Measurements from ENCODE around the gene TPM4.
"Not testable (repeated sequence)": the region's sequence is repeated elsewhere in the genome, so short reads cannot be mapped to it uniquely, and the experiment has no call there.

The TPM4 gene

GRCh38 chr19:16095071-16095571, 18.8 kb downstream of the TPM4 start:
- CTCF ChIA-PET: interaction anchor here (0.8 to 4.7 kb wide), 6 partner anchors 8 to 91 kb away, joined by 3 to 27 read pairs (median 8); partner anchors contain the start of genes FAM32A and RAB8A
- POLR2A ChIA-PET: interaction anchor here (0.9 to 2.2 kb wide), 4 partner anchors 9 to 20 kb away, joined by 6 to 15 read pairs (median 8); partner anchors contain the start of gene TPM4
- TF ChIP-seq CTCF (IDR thresholded peaks at IDR 0.05; ENCODE audit: insufficient read depth, low read length, missing control alignments): no peak
- no peak overlapping the region for H3K4me3 ChIP-seq (ENCODE audit: low read depth, low read length)
- no peak for DNase-seq (ENCODE audit: low read depth, low spot score)

GRCh38 chr19:16096280-16096855, 20.1 kb downstream of the TPM4 start:
- DNase-seq (ENCODE audit: low read depth, low spot score): no peak
- no peak for TF ChIP-seq CTCF (IDR thresholded peaks at IDR 0.05; ENCODE audit: insufficient read depth, low read length, missing control alignments)
- no peak overlapping the region for H3K4me3 ChIP-seq (ENCODE audit: low read depth, low read length)
- CTCF ChIA-PET: interaction anchor here (0.7 to 4.7 kb wide), 6 partner anchors 10 to 287 kb away, joined by 3 to 27 read pairs (median 7); partner anchors contain the start of gene RAB8A
- POLR2A ChIA-PET: interaction anchor here (0.6 to 1.5 kb wide), 2 partner anchors 13 to 34 kb away, joined by 3 read pairs; no protein-coding TSS in a partner anchor

GRCh38 chr19:16098416-16098768, 22.1 kb downstream of the TPM4 start:
- no peak for DNase-seq (ENCODE audit: low read depth, low spot score)
- ChIA-PET CTCF (interaction anchor here (1.6 to 2.9 kb wide), 2 partner anchors 13 to 57 kb away, joined by 4 to 13 read pairs; no protein-coding TSS in a partner anchor), POLR2A (interaction anchor here (0.9 to 1.1 kb wide), 2 partner anchors 13 to 22 kb away, joined by 3 read pairs; partner anchors contain the start of gene TPM4)
- TF ChIP-seq CTCF (IDR thresholded peaks at IDR 0.05; ENCODE audit: insufficient read depth, low read length, missing control alignments): no peak
- no peak overlapping the region for H3K4me3 ChIP-seq (ENCODE audit: low read depth, low read length)

GRCh38 chr19:16098821-16099220, 22.5 kb downstream of the TPM4 start:
- TF ChIP-seq CTCF (IDR thresholded peaks at IDR 0.05; ENCODE audit: insufficient read depth, low read length, missing control alignments): no peak
- POLR2A ChIA-PET: interaction anchor here (0.9 to 1.1 kb wide), 2 partner anchors 14 to 23 kb away, joined by 3 read pairs; partner anchors contain the start of gene TPM4
- H3K4me3 ChIP-seq (ENCODE audit: low read depth, low read length): no peak overlapping the region
- CTCF ChIA-PET: interaction anchor here (1.6 to 2.9 kb wide), 2 partner anchors 12 to 58 kb away, joined by 4 to 13 read pairs; no protein-coding TSS in a partner anchor
- no peak for DNase-seq (ENCODE audit: low read depth, low spot score)

- not testable (repeated sequence) for DNase-seq (ENCODE audit: low read depth, low spot score); H3K4me3 ChIP-seq (ENCODE audit: low read depth, low read length)
- POLR2A ChIA-PET: interaction anchor here (0.9 to 1.2 kb wide), 3 partner anchors 14 to 23 kb away, joined by 3 to 4 read pairs (median 3); partner anchors contain the start of gene TPM4
- CTCF ChIA-PET: interaction anchor here (0.7 to 2.9 kb wide), 3 partner anchors 12 to 86 kb away, joined by 4 to 13 read pairs (median 4); partner anchors contain the start of gene FAM32A
These were observed 23.1 kb downstream of the TPM4 start for GRCh38 chr19:16099314-16099965.

GRCh38 chr19:16100524-16100923, 24.2 kb downstream of the TPM4 start:
- TF ChIP-seq CTCF (IDR thresholded peaks at IDR 0.05; ENCODE audit: insufficient read depth, low read length, missing control alignments): no peak
- CTCF ChIA-PET: interaction anchor here (2.9 kb wide), 1 partner anchor 10 kb away, joined by 13 read pairs; no protein-coding TSS in a partner anchor
- no peak overlapping the region for H3K4me3 ChIP-seq (ENCODE audit: low read depth, low read length)
- POLR2A ChIA-PET: interaction anchor here (0.7 to 1.2 kb wide), 2 partner anchors 13 to 24 kb away, joined by 3 to 4 read pairs; partner anchors contain the start of gene TPM4
- no peak for DNase-seq (ENCODE audit: low read depth, low spot score)
